Fibroblast of pulmonary artery (primary cell): Measurements from ENCODE around the gene MFNG.
A peak's percentile ranks its signal among the peaks of the same experiment; 100 is the strongest.

Experiments
- DNase-seq: peaks from one replicate; pipeline ENCODE4 v3.0.0-alpha.2; 2010; ENCODE audit warnings: low read depth
- H3K4me3 ChIP-seq: replicated peaks from 2 replicates; pipeline ENCODE4 v1.5.1; 2011; ENCODE audit warnings: low read depth, mild to moderate bottlenecking, control low read depth, low read length, moderate library complexity
- CTCF ChIP-seq: IDR thresholded peaks from 2 replicates; pipeline ENCODE4 v1.5.1; 2011; ENCODE audit warnings: mild to moderate bottlenecking, control low read depth, low read length, inconsistent platforms; ENCODE audit errors: missing control alignments

MFNG gene

GRCh38 chr22:37435970-37436603 lies 50.1 kb downstream of the MFNG start:
- TF ChIP-seq CTCF = no peak
- no peak for DNase-seq
- H3K4me3 ChIP-seq = no peak overlapping the region

GRCh38 chr22:37433786-37434185 lies 52.4 kb downstream of the MFNG start:
- no peak for TF ChIP-seq CTCF
- H3K4me3 ChIP-seq = no peak overlapping the region

GRCh38 chr22:37432708-37433054 lies 53.5 kb downstream of the MFNG start:
- no peak for TF ChIP-seq CTCF
- DNase-seq = no peak
- H3K4me3 ChIP-seq = no peak overlapping the region

More at GRCh38 chr22:37433786-37434185, 52.4 kb downstream of the MFNG start:
- no peak for DNase-seq

- no peak for TF ChIP-seq CTCF
- no peak overlapping the region for H3K4me3 ChIP-seq
- DNase-seq = peak; percentile 96
Measured at GRCh38 chr22:37431801-37432707, 54.1 kb downstream of the MFNG start.

- DNase-seq = no peak
- H3K4me3 ChIP-seq = no peak overlapping the region
- no peak for TF ChIP-seq CTCF
Measured at GRCh38 chr22:37431366-37431765, 54.8 kb downstream of the MFNG start.

- no peak for DNase-seq
- H3K4me3 ChIP-seq = no peak overlapping the region
- TF ChIP-seq CTCF = no peak
Measured at GRCh38 chr22:37430941-37431340, 55.2 kb downstream of the MFNG start.
